ENCODE results near the gene PCSK7.
"Not testable (repeated sequence)": the region's sequence is repeated elsewhere in the genome, so short reads cannot be mapped to it uniquely, and the experiment has no call there.

PCSK7 gene

DNA sequence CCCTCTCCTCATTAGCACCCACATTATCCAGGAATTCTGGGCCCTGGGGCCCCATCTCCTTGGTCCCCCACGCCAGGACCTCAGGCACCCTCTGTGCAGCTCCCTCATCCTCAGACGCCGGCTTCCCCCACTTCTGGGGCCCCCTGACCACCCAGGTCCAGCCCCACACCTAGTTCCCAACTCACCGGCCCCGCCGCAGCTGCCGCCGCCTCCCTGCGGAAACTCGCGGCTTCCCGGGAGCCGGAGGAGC, at the start of gene PCSK7:
TSS of gene PCSK7 (minus strand) at position 232 of the 250 bp plus-strand sequence. CDS start 2,229 bp downstream, outside the sequence.
- DNase-seq = peak in 1 of 2 experiments; percentile 35

- no peak for DNase-seq
Measured at GRCh38 chr11:117281159-117281558, 49.3 kb upstream of the PCSK7 start.

DNA sequence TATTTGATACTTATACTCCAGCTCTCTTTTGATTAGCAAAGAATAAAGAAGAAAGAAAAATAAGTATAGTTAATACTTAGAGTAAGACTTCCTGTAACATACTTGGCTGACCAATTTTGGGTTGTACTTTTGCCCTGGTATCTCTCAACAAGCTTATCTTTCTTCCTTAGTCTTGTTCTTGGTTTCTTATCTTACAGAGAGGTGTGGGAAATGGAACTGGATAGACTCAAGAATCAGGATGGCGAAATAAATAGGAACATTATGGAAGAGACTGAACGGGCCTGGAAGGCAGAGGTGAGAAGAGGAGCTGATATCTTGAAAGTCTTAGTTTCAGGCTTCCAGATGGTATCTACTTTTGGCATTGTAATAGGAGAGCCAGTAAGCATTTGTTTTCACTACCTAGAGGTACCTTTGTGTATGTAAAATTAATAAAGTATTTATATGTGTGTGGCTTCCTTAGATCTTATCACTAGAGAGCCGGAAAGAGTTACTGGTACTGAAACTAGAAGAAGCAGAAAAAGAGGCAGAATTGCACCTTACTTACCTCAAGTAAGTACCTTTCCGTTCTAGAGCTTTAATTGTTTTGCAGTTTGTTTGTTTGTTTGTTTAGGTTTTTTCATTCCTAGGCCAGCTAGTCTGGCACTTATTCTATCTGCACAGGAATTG, 48.0 kb upstream of the PCSK7 start:
- no peak for DNase-seq

DNA sequence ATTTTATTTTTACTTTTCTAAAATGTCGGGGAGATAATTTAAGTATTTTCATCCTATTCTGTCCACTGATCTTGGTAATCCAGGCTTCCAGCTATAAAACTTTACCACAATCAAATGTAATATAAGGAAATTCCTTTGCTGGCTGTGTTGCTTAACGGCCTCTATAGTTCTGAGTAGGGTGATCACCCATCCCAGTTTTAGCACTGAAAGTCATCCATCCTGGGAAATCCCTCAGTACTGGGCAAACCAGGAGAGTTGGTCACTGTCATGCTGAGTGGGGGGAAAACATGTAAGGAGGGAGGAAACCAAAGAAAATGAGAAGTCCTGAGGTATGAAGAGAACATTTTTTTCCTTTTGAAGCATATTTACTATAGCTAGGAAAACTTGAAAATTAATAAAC, 46.5 kb upstream of the PCSK7 start:
- no peak for DNase-seq

DNA sequence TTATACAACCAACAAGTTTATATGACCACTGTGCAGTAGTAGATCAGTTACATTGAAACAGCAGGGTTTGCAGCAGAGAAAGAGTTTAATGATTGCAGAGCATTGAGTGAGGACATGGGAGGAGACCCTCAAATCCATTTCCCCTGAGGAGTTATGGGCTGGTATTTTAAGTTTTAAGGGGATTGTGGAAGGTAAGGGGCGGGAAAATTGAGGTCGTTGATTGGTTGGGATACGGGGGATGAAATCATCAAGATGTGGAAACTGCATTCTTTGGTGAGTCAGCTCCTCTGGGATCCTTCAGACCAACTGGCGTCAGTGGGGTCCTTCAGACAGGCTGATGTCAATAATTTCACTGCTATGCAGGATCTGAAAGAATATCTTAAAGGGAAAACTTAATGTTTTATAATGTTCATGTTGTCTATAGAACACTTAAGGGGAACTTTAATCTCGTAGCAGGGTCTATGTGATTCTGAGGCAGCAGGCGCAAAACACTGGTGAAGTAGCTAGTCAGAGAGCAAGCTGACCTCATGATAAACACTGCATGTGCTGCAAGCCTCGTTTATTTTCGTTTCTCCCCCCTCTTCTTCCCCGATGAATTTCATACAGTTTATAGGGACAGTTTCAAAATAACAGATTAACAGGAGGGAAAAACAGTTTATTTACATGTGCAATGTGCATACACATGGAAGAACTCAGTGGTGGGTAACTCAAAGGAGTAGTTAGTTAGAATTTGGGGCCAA, 41.8 kb upstream of the PCSK7 start:
- DNase-seq = no peak

DNA sequence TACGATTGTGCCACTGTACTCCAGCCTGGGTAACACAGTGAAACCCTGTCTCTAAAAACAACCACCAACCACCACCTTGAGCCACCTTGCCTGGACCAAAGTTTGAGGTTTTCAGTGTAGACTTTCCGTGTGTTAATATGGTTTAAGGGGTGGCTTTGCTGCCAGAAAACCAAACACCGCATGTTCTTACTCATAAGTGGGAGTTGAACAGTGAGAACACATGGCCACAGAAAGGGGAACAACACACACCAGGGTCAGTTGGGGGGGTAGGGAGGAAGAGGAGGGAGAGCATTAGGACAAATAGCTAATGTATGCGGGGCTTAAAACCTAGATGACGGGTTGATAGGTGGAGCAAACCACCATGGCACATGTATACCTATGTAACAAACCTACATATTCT, 40.3 kb upstream of the PCSK7 start:
- not testable (repeated sequence) for DNase-seq

DNA sequence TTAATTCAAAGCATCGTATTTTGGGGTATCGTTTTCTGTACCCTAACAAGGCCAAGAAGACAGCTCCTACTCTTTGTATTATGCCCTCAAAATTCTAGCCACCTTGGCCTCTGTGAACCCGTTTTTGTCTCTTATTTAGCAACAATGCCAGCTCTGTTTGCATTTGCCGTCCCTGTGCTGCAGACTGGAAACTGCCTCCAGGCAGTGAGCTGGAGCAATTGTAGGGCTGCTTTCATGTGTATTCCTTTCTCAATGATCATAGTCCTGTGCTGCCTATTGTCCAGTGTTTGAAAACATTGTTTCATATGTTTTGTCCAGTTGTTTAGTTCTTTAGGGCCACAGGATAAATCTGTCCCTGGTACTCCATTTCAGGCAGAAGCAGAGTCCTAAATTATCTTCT, 39.3 kb upstream of the PCSK7 start:
- DNase-seq = no peak

- no peak for DNase-seq
Measured at GRCh38 chr11:117269856-117270255, 38.0 kb upstream of the PCSK7 start.

DNA sequence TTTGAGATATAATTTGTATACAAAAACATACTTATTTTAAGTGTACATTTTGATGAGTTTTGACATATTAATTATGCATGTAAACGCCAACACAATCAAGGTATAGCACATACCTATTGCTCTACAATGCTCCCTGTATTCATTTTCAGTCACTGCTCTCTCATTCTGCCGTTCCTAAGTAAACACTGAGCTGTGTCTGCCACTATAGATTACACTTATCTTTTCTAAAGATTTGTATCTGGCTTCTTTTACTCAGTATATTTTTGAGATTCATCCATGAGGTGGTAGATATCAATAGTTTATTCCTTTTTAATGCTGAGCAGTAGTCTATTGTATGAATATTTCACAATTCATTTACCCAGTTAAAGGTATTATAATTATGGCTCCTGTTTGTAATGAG, 33.9 kb upstream of the PCSK7 start:
- DNase-seq = no peak

DNA sequence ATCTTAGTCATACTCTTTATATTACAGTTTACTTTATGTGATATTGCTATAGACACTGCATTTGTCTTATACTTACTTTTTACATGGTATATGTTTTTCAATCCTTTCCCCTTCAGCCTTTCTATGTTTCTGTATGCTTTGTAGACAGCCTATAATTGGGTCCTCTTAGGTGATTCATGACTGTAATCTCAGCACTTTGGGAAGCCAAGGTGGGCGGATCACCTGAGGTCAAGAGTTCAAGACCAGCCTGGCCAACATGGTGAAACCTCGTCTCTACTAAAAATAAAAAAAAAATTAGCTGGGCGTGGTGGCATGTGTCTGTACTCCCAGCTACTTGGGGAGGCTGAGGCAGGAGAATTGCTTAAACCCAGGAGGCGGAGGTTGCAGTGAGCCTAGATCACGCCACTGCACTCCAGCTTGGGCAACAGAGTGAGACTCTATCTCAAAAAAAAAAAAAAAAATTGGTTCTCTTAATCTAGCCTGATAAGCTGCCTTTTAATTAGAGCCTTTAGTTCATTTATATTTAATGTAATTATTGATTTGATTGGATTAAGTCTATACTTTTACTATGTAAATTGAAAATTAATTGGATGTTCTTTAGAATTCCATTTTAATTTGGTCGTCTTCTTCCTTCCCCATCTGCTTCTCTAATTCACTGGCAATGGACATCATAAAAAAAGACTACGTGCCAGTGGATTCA, 32.9 kb upstream of the PCSK7 start:
- not testable (repeated sequence) for DNase-seq

- DNase-seq = no peak
Measured at GRCh38 chr11:117259417-117259816, 27.5 kb upstream of the PCSK7 start.

- no peak for DNase-seq
Measured at GRCh38 chr11:117258576-117258975, 26.7 kb upstream of the PCSK7 start.

DNA sequence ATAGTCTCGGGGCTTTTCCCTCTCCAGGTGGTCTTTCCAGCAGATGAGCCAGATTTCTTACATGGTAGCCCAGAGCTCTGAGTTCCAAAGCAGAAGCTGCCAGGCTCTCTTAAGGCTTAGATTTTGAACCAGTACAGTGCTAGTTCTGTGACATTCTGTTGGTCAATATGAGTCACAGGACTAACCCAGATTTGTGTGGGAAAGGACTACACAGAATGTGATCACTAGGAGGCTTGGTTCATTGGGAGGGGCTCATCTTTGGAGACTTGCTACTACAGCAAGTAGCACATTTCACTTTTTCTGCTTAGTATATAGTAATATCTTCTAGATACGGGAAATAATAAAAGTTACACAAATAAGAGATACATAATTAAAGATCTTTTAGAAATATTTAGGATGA, 24.7 kb upstream of the PCSK7 start:
- DNase-seq = no peak

DNA sequence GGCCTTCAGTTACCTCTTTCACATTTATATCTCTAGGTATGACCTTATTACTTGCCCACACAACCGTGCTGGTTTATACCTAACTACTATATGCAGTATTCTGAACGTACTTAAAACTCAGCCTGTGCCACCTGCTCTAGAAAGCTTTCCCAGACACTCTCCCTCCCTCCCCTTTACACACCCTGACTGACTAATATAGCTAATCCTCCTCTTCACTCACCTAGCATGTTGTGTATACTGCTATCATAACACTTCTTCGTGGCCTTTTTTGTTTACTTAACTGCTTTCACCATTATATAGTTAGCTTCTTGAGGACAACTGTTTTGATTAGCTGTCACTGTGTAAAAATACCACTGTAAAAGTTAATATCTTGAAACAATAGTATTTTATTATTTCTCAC, 24.1 kb upstream of the PCSK7 start:
- DNase-seq = no peak

DNA sequence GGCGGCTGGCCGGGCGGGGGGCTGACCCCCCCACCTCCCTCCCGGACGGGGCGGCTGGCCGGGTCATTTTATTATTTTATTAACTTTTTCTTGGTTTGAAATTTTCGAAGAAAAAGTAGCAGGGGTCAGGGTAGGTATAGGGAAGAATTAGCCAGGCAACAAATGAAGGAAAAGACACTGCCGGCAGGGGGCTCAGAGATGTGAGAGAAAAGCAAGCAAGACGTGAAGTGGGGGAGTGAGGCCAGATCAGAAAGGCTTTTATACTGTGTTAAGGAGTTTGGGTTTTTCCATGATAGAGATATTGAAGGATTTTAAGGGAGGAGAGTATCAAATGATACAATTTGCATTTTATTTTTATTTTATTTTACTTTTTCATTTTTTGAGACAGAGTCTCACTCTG, 19.6 kb upstream of the PCSK7 start:
- no peak for DNase-seq

- DNase-seq = no peak
Measured at GRCh38 chr11:117249571-117249970, 17.7 kb upstream of the PCSK7 start.

DNA sequence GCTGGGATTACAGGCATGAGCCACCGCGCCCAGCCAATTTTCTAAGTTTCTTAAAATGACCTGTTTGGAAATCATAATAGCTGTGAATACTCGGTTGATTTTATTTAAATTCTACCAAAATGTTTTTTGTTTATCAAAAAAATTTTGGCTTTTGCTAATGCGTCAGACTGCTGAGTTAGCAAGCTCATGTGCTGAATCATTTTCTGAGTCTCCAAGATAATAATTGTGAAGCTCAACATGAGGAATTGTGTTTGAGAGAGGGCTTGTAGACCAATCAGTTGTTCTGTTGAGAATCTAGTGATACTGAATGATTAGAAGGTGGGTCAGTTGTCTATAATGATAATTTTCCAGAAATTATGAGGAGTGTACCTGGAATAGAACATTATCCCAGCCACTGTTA, 16.5 kb upstream of the PCSK7 start:
- DNase-seq = no peak

DNA sequence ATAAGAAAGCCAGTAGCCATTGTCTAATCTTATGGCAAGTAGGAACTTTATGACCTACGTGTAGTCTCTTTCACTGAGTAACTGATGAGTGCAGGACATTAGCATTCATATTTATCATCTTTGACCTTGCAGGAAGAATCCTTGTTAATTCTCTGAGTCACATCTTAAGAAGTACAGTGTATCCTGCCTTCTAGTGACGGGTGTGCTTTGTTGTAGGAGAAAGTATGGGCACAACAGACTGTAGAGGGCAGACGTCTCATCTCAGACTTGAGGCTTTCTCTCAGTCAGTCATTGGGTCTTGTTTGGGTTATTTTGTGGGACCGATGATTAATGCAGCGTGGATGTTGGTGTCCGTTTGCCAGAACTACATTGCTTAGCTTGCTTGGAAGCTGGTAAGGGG, 7.4 kb upstream of the PCSK7 start:
- no peak for DNase-seq

GRCh38 chr11:117238221-117238620, 6.3 kb upstream of the PCSK7 start:
- DNase-seq = no peak

GRCh38 chr11:117232911-117233409, 1.1 kb upstream of the PCSK7 start:
- no peak for DNase-seq

DNA sequence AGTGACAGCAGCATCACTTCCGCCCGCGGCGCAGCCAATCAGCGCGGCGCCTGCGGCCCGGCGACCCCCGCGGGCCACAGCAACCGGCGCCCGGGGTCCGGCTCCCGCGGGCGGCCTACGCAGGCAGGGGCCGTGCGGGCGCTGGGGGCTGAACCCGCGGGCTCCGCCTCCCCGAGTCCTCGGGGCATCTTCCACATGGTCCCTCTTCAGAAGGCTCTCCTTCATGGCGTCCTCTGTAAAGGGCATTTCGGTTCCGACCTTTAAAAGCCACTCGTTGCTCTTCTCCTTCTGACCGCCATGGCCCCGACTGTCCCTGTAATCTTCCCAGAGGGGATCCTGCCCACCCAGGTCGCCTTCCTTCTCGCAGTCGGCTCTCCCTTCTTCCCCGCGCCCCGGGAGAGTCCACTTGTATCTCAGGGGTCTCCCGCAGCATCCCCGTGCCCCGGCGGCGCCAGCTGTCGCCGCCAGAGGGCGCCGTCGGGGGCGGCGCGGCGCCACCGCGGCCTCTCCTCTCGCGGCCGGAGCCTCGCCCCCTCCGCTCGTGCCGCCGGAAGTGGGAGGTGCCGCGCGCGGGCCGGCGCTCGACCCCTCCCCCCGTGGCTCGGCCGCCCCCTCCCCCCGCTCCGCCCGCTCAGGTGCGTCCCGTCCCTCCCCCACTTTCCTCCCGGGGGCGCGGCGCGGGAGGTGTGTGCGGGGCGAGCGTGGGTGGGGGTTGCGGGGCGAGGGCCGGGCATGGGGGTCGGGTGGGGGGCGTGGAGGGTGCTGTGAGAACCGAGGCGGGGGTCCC, 412 bp upstream of the PCSK7 start, which contains the start of gene RNF214:
TSS of gene RNF214 (plus strand) at position 580 of the 787 bp plus-strand sequence. CDS start 1,602 bp downstream, outside the sequence.
- peak; percentile 52 to 63 for DNase-seq

DNA sequence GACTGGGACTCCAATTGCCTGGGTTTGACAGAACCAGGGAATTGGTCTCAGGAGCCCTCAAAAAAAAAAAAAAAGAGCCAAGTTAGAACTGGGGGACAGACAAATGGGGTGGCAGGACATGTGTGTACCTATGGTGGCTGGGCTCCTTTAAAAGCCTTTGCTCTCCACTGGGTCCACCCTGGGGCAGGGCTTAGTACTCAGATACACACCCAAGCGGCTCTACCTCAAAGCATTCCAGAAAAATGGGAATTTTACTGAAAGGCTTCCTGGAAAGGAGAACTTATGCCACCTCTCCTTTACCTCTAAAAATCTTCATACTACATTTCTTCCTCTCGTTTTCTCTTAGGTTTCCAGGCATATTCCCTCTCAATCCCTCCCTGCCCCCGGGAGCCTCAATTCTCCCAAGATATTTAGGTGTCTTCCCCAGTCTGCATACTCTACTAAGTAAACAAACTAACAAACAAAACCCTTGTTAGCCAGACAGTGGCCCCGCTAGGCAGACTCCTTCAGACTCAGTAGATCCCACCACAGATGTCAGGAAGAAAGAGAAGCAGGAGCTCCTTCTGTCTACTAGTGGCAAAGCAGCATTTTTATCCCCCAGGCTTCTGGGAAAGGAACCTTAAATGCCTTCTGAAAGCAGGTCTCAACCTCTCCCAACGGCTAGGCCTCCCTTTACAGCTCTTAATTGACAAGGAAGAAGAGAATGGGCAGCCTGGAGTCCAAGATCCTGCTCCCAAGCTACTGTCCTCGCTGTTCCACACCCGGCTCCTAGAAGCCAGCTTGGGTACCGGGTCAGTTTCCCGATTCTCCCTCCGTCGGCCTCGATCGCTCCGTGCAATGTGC, 653 bp downstream of the PCSK7 start:
- DNase-seq = no peak

All from activated CD4-positive, alpha-beta T cell treated with anti-CD3 and anti-CD28 coated beads, Interleukin-2, amount 50 U/mL, for 4 hours (primary cell).